ENCODE data around the gene EMID1. TPM values are rescaled to one million over a fixed set of nuclear protein-coding genes. Genes with fewer than 3 reads are reported as not detected.

EMID1 gene
- total RNA-seq, 1 experiment from 2014 or later: 1.1 TPM

- Histone ChIP-seq H3K9me3 (ENCODE audit: insufficient read depth, low read depth) (no peaks in the 10 kb centered on the region), H3K36me3 (ENCODE audit: low read depth) (peaks cover 53% of the 10 kb centered on the region), H3K4me2 (peak overlapping the region; percentile 99), H3K4me3 (peak overlapping the region; percentile 88), H3K79me2 (ENCODE audit: low read depth) (peaks cover 82% of the 10 kb centered on the region), H3K9me2 (ENCODE audit: insufficient read depth) (no peaks in the 10 kb centered on the region), H3F3A (ENCODE audit: insufficient read depth, low read depth) (peaks cover 33% of the 10 kb centered on the region), H3K4me1 (replicated peaks; ENCODE audit: insufficient read depth) (peaks cover 32% of the 10 kb centered on the region), H2AFZ (no peak overlapping the region), H3K27ac (peak overlapping the region; percentile 94), H3K27me3 (ENCODE audit: insufficient read depth, low read depth) (no peaks in the 10 kb centered on the region), H4K20me1 (ENCODE audit: insufficient read depth) (peaks cover 54% of the 10 kb centered on the region)
- ChIA-PET CTCF (no interaction called here), POLR2A (ENCODE audit: unreplicated experiment) (no interaction called here)
- intact Hi-C loops (cut with micrococcal nuclease; ENCODE audit: unreplicated experiment): no loop called here
- DNase-seq: no peak
- BruUV-seq (replicated peaks): TSS peak; percentile 40
- TF ChIP-seq EZH2 (IDR thresholded peaks at IDR 0.05; ENCODE audit: low read depth) (no peak), CTCF (conservative IDR thresholded peaks at IDR 0.05) (no peak)
These were observed 63.5 kb downstream of the EMID1 start for GRCh38 chr22:29269230-29269604.

- ChIA-PET CTCF (no interaction called here), POLR2A (ENCODE audit: unreplicated experiment) (interaction anchor here (0.5 kb wide), 1 partner anchor 1578 kb away, joined by 3 read pairs; no protein-coding TSS in a partner anchor)
- no peak for DNase-seq
- Histone ChIP-seq H3F3A (ENCODE audit: insufficient read depth, low read depth) (peaks cover 40% of the 10 kb centered on the region), H3K27ac (peak overlapping the region; percentile 94), H3K9me2 (ENCODE audit: insufficient read depth) (no peaks in the 10 kb centered on the region), H3K4me3 (peak overlapping the region; percentile 88), H3K9me3 (ENCODE audit: insufficient read depth, low read depth) (no peaks in the 10 kb centered on the region), H2AFZ (no peak overlapping the region), H3K79me2 (ENCODE audit: low read depth) (peaks cover 88% of the 10 kb centered on the region), H3K36me3 (ENCODE audit: low read depth) (peaks cover 58% of the 10 kb centered on the region), H3K4me2 (peak overlapping the region; percentile 99), H3K27me3 (ENCODE audit: insufficient read depth, low read depth) (no peaks in the 10 kb centered on the region), H3K4me1 (replicated peaks; ENCODE audit: insufficient read depth) (peaks cover 32% of the 10 kb centered on the region), H4K20me1 (ENCODE audit: insufficient read depth) (peaks cover 61% of the 10 kb centered on the region)
- BruUV-seq (replicated peaks): no TSS peak
- no peak for TF ChIP-seq EZH2 (IDR thresholded peaks at IDR 0.05; ENCODE audit: low read depth)
- TF ChIP-seq CTCF (conservative IDR thresholded peaks at IDR 0.05): no peak
- intact Hi-C loops (cut with micrococcal nuclease; ENCODE audit: unreplicated experiment): no loop called here
These were observed 64.2 kb downstream of the EMID1 start for GRCh38 chr22:29269731-29270474.

GRCh38 chr22:29270475-29271271 is 65.0 kb downstream of the EMID1 start:
- POLR2A ChIA-PET (ENCODE audit: unreplicated experiment): no interaction called here
- peak in 1 of 2 experiments; percentile 74 for DNase-seq
- H3K4me1 ChIP-seq (replicated peaks; ENCODE audit: insufficient read depth): peaks cover 32% of the 10 kb centered on the region
- no TSS peak for BruUV-seq (replicated peaks)
- CTCF ChIA-PET: no interaction called here
- peaks cover 47% of the 10 kb centered on the region for H3F3A ChIP-seq (ENCODE audit: insufficient read depth, low read depth)
- peaks cover 66% of the 10 kb centered on the region for H3K36me3 ChIP-seq (ENCODE audit: low read depth)
- no peaks in the 10 kb centered on the region for H3K9me2 ChIP-seq (ENCODE audit: insufficient read depth)
- no peak overlapping the region for H2AFZ ChIP-seq
- peaks cover 69% of the 10 kb centered on the region for H4K20me1 ChIP-seq (ENCODE audit: insufficient read depth)
- intact Hi-C loops (cut with micrococcal nuclease; ENCODE audit: unreplicated experiment): no loop called here
- no peak overlapping the region for H3K27ac ChIP-seq
- no peaks in the 10 kb centered on the region for H3K27me3 ChIP-seq (ENCODE audit: insufficient read depth, low read depth)
- H3K4me2 ChIP-seq: peak overlapping the region; percentile 99
- H3K4me3 ChIP-seq: peak overlapping the region; percentile 88; the same call in 1 of the 2 replicates
- TF ChIP-seq CTCF (conservative IDR thresholded peaks at IDR 0.05) (no peak), EZH2 (IDR thresholded peaks at IDR 0.05; ENCODE audit: low read depth) (no peak)
- H3K79me2 ChIP-seq (ENCODE audit: low read depth): peaks cover 96% of the 10 kb centered on the region
- H3K9me3 ChIP-seq (ENCODE audit: insufficient read depth, low read depth): no peaks in the 10 kb centered on the region

Measured in PC-9 (cell line).